HG02938 (cell line): ENCODE measurements around the gene PKHD1.

ENCODE experiments used
- ATAC-seq: cut with Tn5 transposase; IDR thresholded peaks from one replicate; pipeline ENCODE4 v1.9.1; 2021; ENCODE audit warnings: mild to moderate bottlenecking, moderate library complexity; ENCODE audit not compliant: unreplicated experiment

Gene PKHD1

GRCh38 chr6:52087498-52087999 lies at the start of gene PKHD1:
Gene PKHD1, minus strand, starts transcription at chr6:52087613. Its CDS starts 2,680 bp downstream, at chr6:52084933.
- no peak for ATAC-seq

DNA sequence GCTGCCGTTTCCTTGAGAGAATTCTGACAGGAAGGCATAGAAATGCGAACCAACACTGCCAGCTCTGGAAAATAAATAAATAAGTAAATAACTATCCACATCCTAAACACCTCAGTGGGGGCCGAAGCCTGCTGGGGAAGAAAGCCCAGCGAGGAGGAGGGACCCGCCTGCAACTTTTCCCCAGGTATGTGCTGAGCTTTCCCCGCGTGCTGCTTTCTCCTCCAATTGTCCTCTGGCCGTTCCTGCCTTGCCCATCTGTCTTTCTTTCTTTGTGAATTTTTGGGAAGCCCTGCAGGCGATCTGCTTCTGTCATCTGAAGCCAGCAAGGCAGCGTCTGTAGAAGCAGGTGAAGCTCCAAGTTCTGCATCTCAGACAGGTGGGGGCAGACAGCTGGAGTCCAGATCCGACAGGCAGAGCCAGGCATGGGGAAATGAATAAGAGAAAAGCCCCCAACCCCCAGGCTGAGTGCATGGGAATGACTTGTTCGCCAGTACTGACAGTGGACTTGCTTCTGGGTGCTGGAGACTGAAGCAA lies 49.6 kb upstream of the PKHD1 start:
- ATAC-seq: no peak

- no peak for ATAC-seq
These were observed 48.6 kb upstream of the PKHD1 start for GRCh38 chr6:52136055-52136454.

- no peak for ATAC-seq
These were observed 47.8 kb upstream of the PKHD1 start for GRCh38 chr6:52135217-52135616.

GRCh38 chr6:52134011-52134410 lies 46.6 kb upstream of the PKHD1 start:
- no peak for ATAC-seq

DNA sequence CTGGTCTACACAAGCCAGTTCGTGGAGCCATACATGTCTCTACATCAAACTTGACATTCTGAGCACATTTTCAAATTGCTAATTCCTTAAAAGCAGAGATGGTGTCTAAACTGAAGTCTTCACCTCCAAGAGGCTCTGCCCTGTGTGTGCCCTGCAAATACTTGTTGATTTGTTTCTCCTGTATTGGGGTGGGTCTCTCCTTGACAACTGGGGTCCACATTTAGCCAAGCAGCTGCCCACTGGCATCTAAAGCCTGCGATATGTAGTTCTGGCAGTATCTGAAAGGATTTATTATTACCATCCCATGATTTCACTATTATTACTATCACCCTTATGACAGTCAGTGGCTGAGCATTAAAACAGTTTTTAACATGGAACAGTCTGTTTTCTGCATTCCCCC lies 45.9 kb upstream of the PKHD1 start:
- ATAC-seq: no peak

DNA sequence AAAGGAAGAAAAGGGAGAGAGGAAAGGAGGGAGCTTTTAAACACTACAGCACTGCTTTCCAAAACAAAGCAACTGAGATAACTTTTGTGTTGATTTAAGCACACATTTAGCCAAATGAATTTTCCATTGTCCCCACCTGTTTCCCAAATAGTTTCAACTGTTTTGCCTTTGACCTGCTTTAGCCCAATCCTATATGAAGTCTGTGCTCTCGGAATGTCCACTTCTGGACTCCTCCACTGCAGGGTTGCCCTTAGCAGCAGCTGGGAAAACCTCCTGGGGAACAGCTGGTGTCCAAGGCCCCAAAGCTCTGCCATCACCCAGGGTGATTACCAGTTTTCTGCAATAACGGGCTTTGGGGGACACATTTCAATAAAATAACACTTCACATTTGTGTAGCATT lies 44.9 kb upstream of the PKHD1 start:
- no peak for ATAC-seq

DNA sequence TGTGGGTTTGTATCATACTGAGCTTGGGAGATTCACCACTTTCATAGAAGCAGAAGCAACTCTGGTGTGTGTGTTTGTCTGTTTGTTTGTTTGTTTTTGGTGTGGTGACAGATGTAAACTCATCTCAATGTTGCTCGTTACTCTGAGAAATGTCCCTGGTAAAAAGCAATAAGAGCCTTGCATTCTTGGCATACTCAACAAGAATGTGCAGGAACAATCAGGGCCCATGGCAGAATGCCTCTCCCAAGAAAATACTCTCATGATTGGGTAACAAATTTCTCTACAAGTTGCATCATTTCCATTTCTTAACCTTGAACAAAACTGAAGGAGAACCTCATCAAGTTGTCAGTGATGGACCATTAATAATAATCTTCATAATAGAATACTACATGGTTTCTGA lies 43.0 kb upstream of the PKHD1 start:
- no peak for ATAC-seq

- ATAC-seq: no peak
These were observed 40.5 kb upstream of the PKHD1 start for GRCh38 chr6:52127957-52128356.

GRCh38 chr6:52126231-52126630 lies 38.8 kb upstream of the PKHD1 start:
- no peak for ATAC-seq

- ATAC-seq: no peak
These were observed 38.2 kb upstream of the PKHD1 start for GRCh38 chr6:52125572-52125971.

GRCh38 chr6:52125139-52125538 lies 37.7 kb upstream of the PKHD1 start:
- no peak for ATAC-seq

GRCh38 chr6:52124126-52125121 lies 37.0 kb upstream of the PKHD1 start:
- no peak for ATAC-seq

DNA sequence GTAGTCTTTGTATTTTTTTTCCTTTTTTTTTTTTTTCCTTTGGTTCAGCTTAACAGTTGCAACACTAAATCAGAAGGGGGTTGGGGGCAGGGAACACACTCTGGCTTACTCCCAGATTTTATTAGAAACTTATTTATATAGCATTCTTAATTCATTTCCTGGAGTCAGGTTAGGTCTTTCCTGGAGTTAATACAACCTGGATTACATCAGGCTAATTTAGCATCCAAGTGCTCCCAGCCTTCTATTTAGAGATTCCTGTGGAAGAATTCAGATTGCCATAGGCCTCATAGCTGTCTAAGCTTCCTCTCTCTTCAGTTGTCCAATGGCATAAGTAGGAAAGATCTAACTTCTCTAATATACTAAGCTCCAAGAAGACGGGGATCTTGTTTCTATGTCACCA lies 35.8 kb upstream of the PKHD1 start:
- ATAC-seq: no peak

DNA sequence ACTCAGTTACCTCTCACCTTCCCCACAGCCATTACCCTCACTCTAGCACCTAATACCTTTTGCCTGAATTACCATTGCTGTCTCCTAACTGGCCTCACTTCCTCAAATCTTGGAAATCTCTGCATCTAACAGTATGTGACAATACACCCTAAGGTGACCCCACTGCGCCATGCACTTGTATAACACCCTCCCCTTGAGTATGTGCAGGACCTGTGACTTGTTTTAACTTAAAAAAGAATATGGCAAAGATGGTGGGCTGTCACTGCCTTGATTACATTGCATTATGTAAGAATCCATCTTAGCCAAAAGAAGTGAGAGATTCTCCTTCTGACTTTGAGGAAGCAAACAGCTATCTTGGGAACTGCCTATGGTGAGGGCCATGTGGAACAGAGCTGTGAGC lies 29.9 kb upstream of the PKHD1 start:
- no peak for ATAC-seq

DNA sequence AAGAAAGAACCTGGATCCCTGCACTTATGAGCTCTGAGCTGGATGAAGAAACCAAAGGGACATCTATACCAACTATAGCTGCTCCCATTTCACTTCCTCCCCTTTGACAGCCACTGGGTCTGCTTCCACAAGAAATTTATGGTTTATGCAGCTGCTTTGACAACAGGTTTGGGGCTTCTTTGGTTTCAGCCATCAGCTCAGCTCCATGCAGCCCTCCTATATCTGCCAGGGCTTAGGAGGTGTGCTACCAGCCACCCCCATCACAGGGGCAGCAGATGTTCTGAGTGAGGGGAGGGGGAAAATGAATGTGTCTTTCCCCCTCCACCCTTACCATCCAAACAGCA lies 29.2 kb upstream of the PKHD1 start:
- ATAC-seq: no peak

- ATAC-seq: no peak
These were observed 28.6 kb upstream of the PKHD1 start for GRCh38 chr6:52115891-52116604.

DNA sequence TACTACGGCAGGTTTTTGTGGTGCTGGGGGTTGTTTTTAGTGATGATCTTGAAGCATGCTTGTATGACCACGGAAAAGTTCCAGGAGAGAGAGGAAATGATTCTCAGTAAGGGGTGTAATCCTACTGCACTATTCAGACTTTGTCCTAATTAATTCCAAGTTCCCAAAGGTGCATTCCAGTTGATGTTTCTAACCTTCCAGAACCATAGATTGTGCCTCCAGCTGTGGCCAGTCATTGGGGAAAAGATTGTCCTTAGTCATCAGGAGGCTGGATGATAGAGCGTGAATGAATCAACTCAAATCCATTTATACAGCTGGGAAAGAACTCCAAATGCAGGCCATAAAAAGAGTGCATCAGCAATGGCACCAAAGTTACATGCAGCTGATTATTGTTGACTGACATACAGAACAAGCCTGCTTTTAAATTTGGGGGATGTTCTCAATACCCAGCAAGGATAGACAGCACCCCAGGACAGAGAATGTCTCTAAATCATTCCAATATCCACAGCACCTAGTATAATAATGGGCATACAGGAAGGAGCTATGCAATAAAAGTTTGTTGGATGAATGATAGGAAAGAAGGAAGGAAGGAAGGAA lies 27.8 kb upstream of the PKHD1 start:
- no peak for ATAC-seq

GRCh38 chr6:52109171-52109571 lies 21.8 kb upstream of the PKHD1 start:
- no peak for ATAC-seq

- ATAC-seq: no peak
These were observed 20.7 kb upstream of the PKHD1 start for GRCh38 chr6:52108128-52108527.

GRCh38 chr6:52106994-52107393 lies 19.6 kb upstream of the PKHD1 start:
- ATAC-seq: no peak
